Mucosa of rectum (tissue), 2 donors: ENCODE results near the gene PSMD3.

Experiments
- H3K27ac ChIP-seq, 2 donors: one replicate each; pipeline ENCODE4 v1.7.0; 2013; ENCODE audit warnings: inconsistent platforms in 2 of 2, low read depth in 2 of 2, low read length in 2 of 2
- H3K27me3 ChIP-seq, 2 donors: one replicate each; pipeline ENCODE4 v1.7.0; 2013; ENCODE audit warnings: low read length in 2 of 2; ENCODE audit not compliant: control insufficient read depth in 2 of 2, insufficient read depth in 2 of 2
- H3K36me3 ChIP-seq, 2 donors: one replicate each; pipeline ENCODE4 v1.7.0; 2013; ENCODE audit warnings: low read length in 2 of 2; ENCODE audit not compliant: control insufficient read depth in 2 of 2, insufficient read depth in 2 of 2
- H3K4me1 ChIP-seq, 2 donors: one replicate each; pipeline ENCODE4 v1.7.0; 2013; ENCODE audit warnings: low read length in 2 of 2, mild to moderate bottlenecking in 1 of 2; ENCODE audit not compliant: control insufficient read depth in 2 of 2, insufficient read depth in 2 of 2
- H3K4me3 ChIP-seq, 2 donors: one replicate each; pipeline ENCODE4 v1.7.0; 2013; ENCODE audit warnings: low read length in 2 of 2
- H3K9ac ChIP-seq, 2 donors: one replicate each; pipeline ENCODE4 v1.7.0; 2013; ENCODE audit warnings: low read length in 2 of 2, low read depth in 1 of 2, mild to moderate bottlenecking in 1 of 2
- H3K9me3 ChIP-seq, 2 donors: one replicate each; pipeline ENCODE4 v1.7.0; 2013; ENCODE audit warnings: low read length in 2 of 2; ENCODE audit not compliant: control insufficient read depth in 2 of 2
- donor health status: healthy.
- donor health status: Normal muscosa, but diverticular disease.

Gene PSMD3

DNA sequence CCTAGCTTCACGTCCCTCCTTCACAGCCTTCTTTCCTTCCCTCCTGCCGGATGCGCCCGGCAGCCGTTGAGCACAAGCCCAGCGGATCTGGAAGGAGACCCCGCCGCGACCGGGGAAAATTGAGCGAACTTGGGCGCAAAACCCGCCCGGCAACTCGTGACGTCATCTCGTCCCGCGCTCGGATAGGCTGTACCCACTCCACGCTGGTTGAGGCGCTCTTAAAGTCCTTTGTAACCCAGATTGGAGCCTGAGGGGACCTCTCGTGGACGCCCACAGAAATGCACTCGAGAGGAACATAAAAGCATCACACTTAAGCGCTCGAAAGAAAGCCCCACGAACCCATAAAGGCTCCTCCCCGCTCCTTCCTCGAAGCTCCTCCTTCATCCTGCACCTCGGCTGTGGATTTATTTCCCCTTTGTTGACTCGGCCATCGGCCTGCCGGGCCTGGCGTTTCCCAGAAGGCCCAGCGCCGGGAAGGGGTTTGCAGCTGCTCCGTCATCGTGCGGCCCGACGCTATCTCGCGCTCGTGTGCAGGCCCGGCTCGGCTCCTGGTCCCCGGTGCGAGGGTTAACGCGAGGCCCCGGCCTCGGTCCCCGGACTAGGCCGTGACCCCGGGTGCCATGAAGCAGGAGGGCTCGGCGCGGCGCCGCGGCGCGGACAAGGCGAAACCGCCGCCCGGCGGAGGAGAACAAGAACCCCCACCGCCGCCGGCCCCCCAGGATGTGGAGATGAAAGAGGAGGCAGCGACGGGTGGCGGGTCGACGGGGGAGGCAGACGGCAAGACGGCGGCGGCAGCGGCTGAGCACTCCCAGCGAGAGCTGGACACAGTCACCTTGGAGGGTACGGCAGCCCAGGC is at the start of gene PSMD3:
Gene PSMD3 (plus strand): TSS at position 457 of the 856 bp plus-strand sequence. CDS start 164 bp downstream, at position 621.
- Histone ChIP-seq H3K4me3 (peak within 1 kb of the TSS; percentile 96 to 99), H3K9ac (peak within 1 kb of the TSS; percentile 98 to 99), H3K27ac (peak within 1 kb of the TSS; percentile 89 to 91), H3K36me3 (peaks cover 14 to 15% of the 10 kb centered on the region in 2 donors), H3K4me1 (peaks cover 6 to 20% of the 10 kb centered on the region in 2 donors), H3K27me3 (no peaks in the 10 kb centered on the region), H3K9me3 (no peaks in the 10 kb centered on the region)

GRCh38 chr17:39933912-39934311 is 46.7 kb upstream of the PSMD3 start:
- H3K36me3 ChIP-seq, result no peaks in the 10 kb centered on the region
- H3K27me3 ChIP-seq, result no peaks in the 10 kb centered on the region
- H3K27ac ChIP-seq, result no peak overlapping the region
- no peaks in the 10 kb centered on the region for H3K9me3 ChIP-seq
- H3K4me3 ChIP-seq, result no peak overlapping the region
- H3K4me1 ChIP-seq, result peaks cover 0 to under 1% of the 10 kb centered on the region in 2 donors
- H3K9ac ChIP-seq, result no peak overlapping the region

DNA sequence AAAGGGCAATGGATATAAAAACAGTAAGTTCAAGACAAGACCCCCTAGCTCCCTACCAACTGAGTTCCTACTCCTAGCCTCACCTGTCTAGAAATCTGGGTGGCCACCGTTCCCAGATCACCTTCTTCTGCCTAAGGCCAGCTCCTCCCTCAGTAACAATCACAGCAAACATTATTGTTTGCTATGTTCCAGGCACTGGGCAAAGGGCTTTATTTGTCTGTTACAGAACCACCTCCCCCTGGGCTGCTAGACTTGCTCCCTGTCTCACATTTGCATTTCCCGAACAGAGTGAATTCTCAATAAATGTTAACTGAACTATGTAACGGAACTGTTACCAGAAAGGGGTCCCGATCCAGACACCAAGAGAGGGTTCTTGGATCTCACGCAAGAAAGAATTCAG is 46.3 kb upstream of the PSMD3 start:
- Histone ChIP-seq H3K4me1 (no peaks in the 10 kb centered on the region), H3K36me3 (no peaks in the 10 kb centered on the region), H3K27me3 (no peaks in the 10 kb centered on the region), H3K4me3 (no peak overlapping the region), H3K9ac (no peak overlapping the region), H3K27ac (no peak overlapping the region), H3K9me3 (no peaks in the 10 kb centered on the region)

- Histone ChIP-seq H3K4me3 (no peak overlapping the region), H3K9ac (no peak overlapping the region), H3K36me3 (no peaks in the 10 kb centered on the region), H3K27me3 (no peaks in the 10 kb centered on the region), H3K9me3 (no peaks in the 10 kb centered on the region), H3K4me1 (no peaks in the 10 kb centered on the region), H3K27ac (no peak overlapping the region)
Measured at GRCh38 chr17:39935909-39936308, 44.7 kb upstream of the PSMD3 start.

DNA sequence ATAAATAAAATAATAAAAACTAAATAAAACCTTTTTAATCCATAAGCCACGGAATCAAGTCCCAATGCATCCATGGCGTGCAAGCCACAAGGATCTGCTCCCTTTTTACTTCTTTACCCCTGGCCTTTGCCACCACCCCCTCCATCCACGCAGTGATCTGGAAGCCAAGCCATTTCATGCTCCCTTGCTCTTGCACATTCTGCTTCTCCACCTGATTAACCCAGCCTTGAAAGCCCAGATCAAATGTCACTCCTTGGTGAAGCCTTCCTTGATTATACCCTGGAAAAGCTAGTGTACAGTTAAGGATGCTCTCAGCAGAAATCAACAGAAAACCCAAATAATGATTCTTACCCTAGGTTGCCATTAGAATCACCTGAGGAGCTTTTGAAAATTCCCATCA is 43.2 kb upstream of the PSMD3 start:
- Histone ChIP-seq H3K9me3 (no peaks in the 10 kb centered on the region), H3K9ac (no peak overlapping the region), H3K36me3 (no peaks in the 10 kb centered on the region), H3K4me1 (no peaks in the 10 kb centered on the region), H3K4me3 (no peak overlapping the region), H3K27me3 (no peaks in the 10 kb centered on the region), H3K27ac (no peak overlapping the region)

GRCh38 chr17:39938140-39938869 is 42.3 kb upstream of the PSMD3 start:
- no peak overlapping the region for H3K27ac ChIP-seq

DNA sequence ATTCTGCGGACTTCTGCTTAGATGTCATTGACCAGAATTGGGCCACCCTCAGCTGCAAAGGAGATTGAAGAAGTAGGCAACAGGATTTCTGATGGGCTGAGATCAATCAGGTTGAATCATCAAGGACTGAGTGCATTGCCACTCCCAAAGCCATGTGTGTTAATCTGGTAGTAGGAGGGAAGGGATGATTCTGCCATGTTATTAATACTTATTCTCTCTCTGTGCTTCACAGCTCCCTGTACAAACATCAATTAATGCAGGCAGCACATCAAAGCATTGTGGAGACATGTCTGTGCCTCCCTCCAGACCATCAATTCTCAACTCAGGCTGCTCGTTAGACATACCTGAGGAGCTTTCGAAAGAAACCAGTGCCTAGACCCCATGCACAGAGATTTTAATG is 41.5 kb upstream of the PSMD3 start:
- Histone ChIP-seq H3K27ac (no peak overlapping the region), H3K4me3 (no peak overlapping the region), H3K36me3 (no peaks in the 10 kb centered on the region), H3K27me3 (no peaks in the 10 kb centered on the region), H3K9ac (no peak overlapping the region), H3K9me3 (no peaks in the 10 kb centered on the region), H3K4me1 (no peaks in the 10 kb centered on the region)

More at GRCh38 chr17:39938140-39938869, 42.3 kb upstream of the PSMD3 start:
- H3K9me3 ChIP-seq, result no peaks in the 10 kb centered on the region
- no peaks in the 10 kb centered on the region for H3K4me1 ChIP-seq
- H3K27me3 ChIP-seq, result no peaks in the 10 kb centered on the region
- no peak overlapping the region for H3K4me3 ChIP-seq
- no peak overlapping the region for H3K9ac ChIP-seq
- H3K36me3 ChIP-seq, result no peaks in the 10 kb centered on the region

- H3K27me3 ChIP-seq, result no peaks in the 10 kb centered on the region
- H3K9me3 ChIP-seq, result no peaks in the 10 kb centered on the region
- no peak overlapping the region for H3K27ac ChIP-seq
Measured at GRCh38 chr17:39939588-39940419, 40.8 kb upstream of the PSMD3 start.

GRCh38 chr17:39943702-39944392 is 36.8 kb upstream of the PSMD3 start:
- Histone ChIP-seq H3K4me3 (no peak overlapping the region), H3K27me3 (no peaks in the 10 kb centered on the region), H3K9ac (no peak overlapping the region), H3K27ac (no peak overlapping the region), H3K9me3 (no peaks in the 10 kb centered on the region), H3K36me3 (no peaks in the 10 kb centered on the region), H3K4me1 (peaks cover under 1 to 1% of the 10 kb centered on the region in 2 donors)

More at GRCh38 chr17:39939588-39940419, 40.8 kb upstream of the PSMD3 start:
- H3K9ac ChIP-seq, result no peak overlapping the region
- H3K36me3 ChIP-seq, result no peaks in the 10 kb centered on the region
- no peaks in the 10 kb centered on the region for H3K4me1 ChIP-seq
- no peak overlapping the region for H3K4me3 ChIP-seq
